ENCODE results near the gene WASL.
"Not testable (repeated sequence)": the region's sequence is repeated elsewhere in the genome, so short reads cannot be mapped to it uniquely, and the experiment has no call there.

Gene WASL

DNA sequence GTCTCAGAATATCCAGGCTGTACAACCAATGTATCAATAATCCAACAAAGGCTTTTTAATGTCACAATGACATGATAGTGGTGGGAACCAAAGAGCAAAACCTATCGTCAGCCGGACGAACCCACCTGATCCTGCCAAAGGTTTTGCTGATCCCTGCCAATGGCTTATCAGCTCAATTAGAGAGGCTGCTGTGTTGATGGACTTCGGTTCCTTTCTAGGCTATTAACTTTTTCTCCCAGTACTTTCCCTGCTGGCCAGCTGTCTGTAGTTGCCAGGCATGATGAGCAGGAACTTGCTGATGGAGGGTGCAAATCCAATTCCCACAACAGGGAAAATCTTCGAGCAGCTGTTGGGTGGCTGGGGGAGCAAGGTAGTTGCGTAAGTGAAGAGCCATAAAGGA lies 90.8 kb downstream of the WASL start:
- DNase-seq (ENCODE audit: low read depth), result no peak

DNA sequence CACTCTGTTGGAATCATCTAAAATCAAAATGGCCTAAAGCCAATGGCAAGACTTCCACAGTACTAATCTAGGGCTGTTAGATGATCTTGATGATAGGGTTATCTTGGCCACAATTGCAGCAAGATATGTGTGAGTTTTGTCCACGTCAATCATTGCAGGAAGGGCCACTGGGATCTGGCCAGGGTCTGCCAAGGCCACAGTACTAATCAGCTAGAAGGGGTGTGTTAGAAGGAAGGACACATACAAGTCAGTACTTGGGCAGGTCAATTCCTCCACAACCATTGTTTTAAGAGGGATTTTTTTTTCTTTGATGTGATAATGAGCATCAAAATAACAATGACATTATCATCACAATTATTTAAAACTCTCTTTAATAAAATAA lies 91.5 kb downstream of the WASL start:
- DNase-seq (ENCODE audit: low read depth), result no peak

DNA sequence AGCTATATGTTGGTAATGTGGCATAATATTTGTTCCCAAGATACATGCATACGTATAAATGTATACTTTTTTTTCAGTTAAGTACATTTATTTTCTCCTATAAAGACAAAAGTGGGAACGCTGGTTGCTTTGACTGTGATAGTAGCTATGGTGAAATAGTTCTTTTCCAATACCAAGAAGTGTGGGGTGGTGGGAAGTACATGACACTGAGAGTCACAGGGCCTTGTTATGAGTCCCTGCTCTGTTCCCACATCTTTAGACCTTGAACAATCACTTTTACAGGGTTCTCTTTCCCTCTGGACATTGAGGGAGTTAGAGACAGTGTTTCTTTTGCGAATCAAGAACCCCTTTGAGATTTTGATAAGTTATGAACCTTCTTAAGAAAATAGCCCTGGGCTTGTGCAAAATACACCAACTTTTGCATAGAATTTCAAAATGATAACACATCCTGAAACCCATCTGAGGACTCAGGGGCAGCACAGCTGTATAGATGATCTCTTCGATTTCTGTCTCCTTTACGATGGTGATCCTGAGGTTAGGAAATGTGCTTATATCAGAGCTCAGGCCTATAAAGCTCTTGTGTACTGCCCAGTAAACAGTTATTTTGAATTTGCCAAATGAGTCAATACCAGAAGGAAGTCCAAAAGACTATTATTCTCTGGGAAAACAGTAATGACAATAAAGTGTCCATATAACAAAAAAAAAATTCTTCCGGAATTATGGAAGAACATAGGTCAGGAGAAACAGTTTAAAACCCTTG lies 92.1 kb downstream of the WASL start:
- no peak for DNase-seq (ENCODE audit: low read depth)

DNA sequence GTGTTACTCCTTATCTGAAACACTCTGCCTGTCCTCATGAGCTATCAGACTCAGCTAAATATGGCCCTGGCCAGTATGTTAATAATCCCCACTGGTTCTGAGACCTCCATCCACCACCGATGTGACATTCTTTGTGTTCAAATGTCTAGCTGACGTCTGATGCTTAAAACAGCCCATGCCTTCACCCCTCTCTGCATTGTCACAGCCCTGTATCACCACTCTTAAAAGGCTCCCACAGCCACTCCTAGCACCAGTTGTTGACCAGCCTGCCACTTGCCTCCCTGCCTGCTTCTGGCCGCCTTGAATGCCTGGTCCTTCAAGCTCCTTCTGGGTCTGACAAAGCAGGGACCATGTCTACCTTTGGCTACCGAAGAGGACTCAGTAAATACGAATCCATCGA lies 93.2 kb downstream of the WASL start, which contains the start of gene LMOD2:
Gene LMOD2 (plus strand): TSS at position 253 of the 400 bp plus-strand sequence. CDS start 98 bp downstream, at position 351.
- DNase-seq (ENCODE audit: low read depth), result no peak

GRCh38 chr7:123653162-123653561 lies 95.6 kb downstream of the WASL start:
- DNase-seq (ENCODE audit: low read depth), result no peak

DNA sequence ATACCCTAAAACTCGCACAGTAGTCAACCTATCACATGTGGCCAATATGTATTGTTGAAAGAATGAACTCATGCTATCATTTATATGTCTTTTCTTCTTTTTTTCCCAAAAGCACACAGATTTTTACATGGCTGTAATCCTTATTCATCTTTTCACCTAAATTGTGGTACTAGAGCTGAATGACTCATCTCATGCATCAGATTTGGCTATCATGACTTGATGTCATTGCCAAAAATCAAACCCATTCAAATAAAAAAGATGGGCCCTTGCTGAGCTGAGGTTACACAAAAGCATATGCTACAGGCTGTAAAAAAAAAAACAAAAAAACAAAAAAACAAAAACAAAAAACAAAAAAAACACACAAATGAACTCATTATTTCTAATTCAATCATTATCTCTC lies 96.4 kb downstream of the WASL start:
- no peak for DNase-seq (ENCODE audit: low read depth)

- DNase-seq (ENCODE audit: low read depth), result no peak
These were observed 98.2 kb downstream of the WASL start for GRCh38 chr7:123650595-123650994.

GRCh38 chr7:123649964-123650363 lies 98.8 kb downstream of the WASL start:
- DNase-seq (ENCODE audit: low read depth), result no peak

DNA sequence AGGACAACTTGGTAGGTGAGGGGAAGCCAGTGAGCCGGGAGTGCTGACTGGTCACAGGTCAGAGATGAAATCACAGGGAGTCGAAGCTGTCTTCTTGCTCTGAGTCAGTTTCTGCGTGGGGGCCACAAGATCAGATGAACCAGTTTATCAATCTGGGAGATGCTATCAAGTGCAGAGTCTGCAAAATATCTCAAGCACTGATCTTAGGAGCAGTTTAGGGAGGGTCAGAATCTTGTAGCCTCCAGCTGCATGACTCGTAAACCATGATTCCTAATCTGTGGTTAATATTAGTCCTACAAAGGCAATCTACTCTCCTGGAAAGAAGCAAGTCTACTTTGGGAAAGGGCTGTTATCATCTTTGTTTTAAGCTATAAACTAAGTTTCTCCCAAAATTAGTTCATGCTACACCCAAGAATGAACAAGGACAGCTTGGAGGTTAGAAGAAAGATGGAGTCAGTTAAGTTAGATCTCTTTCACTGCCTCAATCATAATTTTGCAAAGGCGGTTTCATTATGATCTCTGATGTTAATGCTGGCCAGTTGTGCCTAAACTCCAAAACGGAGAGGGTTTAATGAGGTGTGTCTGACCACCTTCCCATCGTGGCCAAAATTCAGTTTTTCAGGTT lies 101.6 kb downstream of the WASL start:
- no peak for DNase-seq (ENCODE audit: low read depth)

- no peak for DNase-seq (ENCODE audit: low read depth)
These were observed 103.3 kb downstream of the WASL start for GRCh38 chr7:123645516-123645915.

GRCh38 chr7:123643495-123644441 lies 105.0 kb downstream of the WASL start:
- DNase-seq (ENCODE audit: low read depth), result no peak

- DNase-seq (ENCODE audit: low read depth), result no peak
These were observed 106.9 kb downstream of the WASL start for GRCh38 chr7:123641901-123642300.

GRCh38 chr7:123640583-123640982 lies 108.2 kb downstream of the WASL start:
- DNase-seq (ENCODE audit: low read depth), result no peak

DNA sequence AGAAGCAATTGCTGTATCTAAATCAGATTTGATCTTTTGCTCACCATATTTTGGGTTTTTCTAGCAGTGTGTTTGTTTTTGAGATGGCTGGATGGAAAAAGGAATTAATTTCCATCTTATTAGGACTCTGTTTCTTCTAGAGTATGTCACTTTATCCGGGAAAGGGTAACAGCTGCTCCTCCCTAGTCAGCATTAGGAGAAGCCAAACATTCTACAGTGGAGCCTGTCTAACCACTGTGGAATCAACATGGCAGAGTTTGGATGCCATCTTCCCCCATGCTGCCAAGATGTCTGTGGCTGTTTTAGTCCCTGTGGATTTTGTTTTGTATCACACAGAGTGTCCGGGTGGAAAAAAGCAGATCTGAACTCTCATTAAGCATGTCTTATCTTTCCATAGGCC lies 109.2 kb downstream of the WASL start:
- no peak for DNase-seq (ENCODE audit: low read depth)

- DNase-seq (ENCODE audit: low read depth), result no peak
These were observed 110.9 kb downstream of the WASL start for GRCh38 chr7:123637878-123638277.

- DNase-seq (ENCODE audit: low read depth), result no peak
These were observed 111.6 kb downstream of the WASL start for GRCh38 chr7:123637203-123637602.

DNA sequence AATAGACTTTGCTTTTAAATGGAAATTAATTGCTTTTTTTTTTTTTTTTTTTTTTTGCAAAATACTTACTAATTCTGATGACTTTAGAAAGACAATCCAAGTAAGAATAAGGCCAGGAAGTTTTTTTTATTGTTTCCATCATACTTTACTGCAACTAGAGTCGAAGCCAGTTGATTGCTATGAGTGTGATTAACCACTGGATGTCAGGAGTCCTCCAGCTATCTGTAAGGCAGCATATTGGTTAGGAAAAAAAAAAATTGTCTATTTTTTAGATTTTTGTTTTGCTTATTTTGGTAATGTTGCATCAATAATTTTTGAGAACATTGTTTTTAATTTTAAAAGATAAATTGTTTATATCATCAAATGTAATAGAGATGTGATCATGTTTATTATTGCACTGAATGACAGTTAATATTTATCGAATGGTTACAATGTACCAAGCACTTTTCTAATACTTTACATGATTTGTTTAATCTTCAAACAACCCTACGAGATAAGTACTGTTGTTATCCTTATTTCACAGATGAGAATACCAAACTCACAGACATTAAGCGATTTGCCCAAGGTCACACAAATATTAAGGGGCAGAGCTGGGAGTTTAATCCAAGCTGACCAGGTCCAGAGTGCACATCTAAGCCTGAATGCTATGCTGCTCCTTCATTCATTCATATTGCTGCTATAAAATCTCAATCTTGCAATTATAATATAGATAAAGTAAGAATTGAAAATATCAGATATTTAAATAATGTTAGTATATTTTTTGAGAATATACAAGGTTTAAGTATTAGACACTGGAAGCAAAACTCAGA lies 113.0 kb downstream of the WASL start:
- DNase-seq (ENCODE audit: low read depth), result no peak

- DNase-seq (ENCODE audit: low read depth), result not testable (repeated sequence)
These were observed 114.7 kb downstream of the WASL start for GRCh38 chr7:123634011-123634573.

DNA sequence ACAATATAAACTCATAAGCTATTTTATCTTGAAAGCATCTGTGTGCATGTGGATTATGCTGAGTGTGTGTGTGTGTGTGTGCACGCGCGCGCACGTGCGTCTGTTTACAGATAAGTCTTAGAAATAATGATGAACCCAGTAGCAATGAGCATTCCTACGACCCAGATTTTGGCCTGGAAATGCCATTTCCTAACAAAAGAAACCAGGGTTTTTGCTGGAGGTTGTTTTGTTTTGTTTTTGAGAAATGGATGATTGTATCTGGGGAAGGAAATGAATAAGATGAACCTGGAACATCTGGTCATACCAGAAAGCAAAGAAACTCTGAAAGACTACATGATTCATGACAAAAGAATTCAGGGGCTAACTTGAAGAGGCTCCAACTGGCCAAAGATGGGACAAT lies 115.2 kb downstream of the WASL start:
- no peak for DNase-seq (ENCODE audit: low read depth)

GRCh38 chr7:123632808-123633207 lies 116.0 kb downstream of the WASL start:
- DNase-seq (ENCODE audit: low read depth), result no peak
